H1 (cell line): ENCODE data around the gene MMP17. TPM values are rescaled to one million over a fixed set of nuclear protein-coding genes. Genes with fewer than 3 reads are reported as not detected.

ENCODE experiments used
- CTCF ChIA-PET: fragments of 300-600 bp; sonication (Branson Sonifier 250); formaldehyde crosslinking; loops from one replicate; lab custom pipeline; 2021; ENCODE audit not compliant: partially characterized antibody; lab: Charles Lee
- POLR2A ChIA-PET: fragments of 300-600 bp; sonication (Branson Sonifier 250); formaldehyde crosslinking; loops from one replicate; lab custom pipeline; 2021; ENCODE audit warnings: inconsistent platforms; ENCODE audit not compliant: partially characterized antibody; lab: Charles Lee
- DNase-seq, 2 experiments: peaks; one replicate each; pipeline versions ENCODE4 v3.0.0 to v3.0.0-alpha.2; 2010 to 2022; ENCODE audit warnings: low spot score in 2 of 2, low read depth in 1 of 2, mixed read lengths in 1 of 2
- FAIRE-seq: peaks from 2 replicates; lab custom pipeline; 2011; peaks lifted over from hg19 to GRCh38; lab: Jason Lieb, UNC
- H2AFZ ChIP-seq: 2 replicates; pipeline ENCODE4 v1.8.1; 2012; ENCODE audit warnings: low read length, inconsistent platforms
- H2AK5ac ChIP-seq: 2 replicates; pipeline ENCODE4 v1.6.1; 2013; ENCODE audit warnings: low read depth, low read length
- H2BK120ac ChIP-seq: replicated peaks from 2 replicates; pipeline ENCODE3; 2013; ENCODE audit warnings: low read depth, low read length, inconsistent platforms
- H2BK12ac ChIP-seq: 2 replicates; pipeline ENCODE4 v1.6.1; 2013; ENCODE audit warnings: low read depth, low read length
- H2BK15ac ChIP-seq: 2 replicates; pipeline ENCODE4 v1.6.1; 2013; ENCODE audit warnings: low read length
- H2BK20ac ChIP-seq: 2 replicates; pipeline ENCODE4 v1.6.1; 2013; ENCODE audit warnings: low read length
- H2BK5ac ChIP-seq: 2 replicates; pipeline ENCODE4 v1.6.1; 2013; ENCODE audit warnings: low read depth, low read length
- H3K14ac ChIP-seq: 2 replicates; pipeline ENCODE4 v1.6.1; 2013; ENCODE audit warnings: inconsistent platforms; ENCODE audit not compliant: insufficient read length
- H3K18ac ChIP-seq: 2 replicates; pipeline ENCODE4 v1.6.1; 2013; ENCODE audit warnings: low read length; ENCODE audit errors: extremely low read depth
- H3K23ac ChIP-seq: 2 replicates; pipeline ENCODE4 v1.6.1; 2013; ENCODE audit warnings: inconsistent platforms; ENCODE audit not compliant: insufficient read length
- H3K23me2 ChIP-seq: 2 replicates; pipeline ENCODE4 v1.6.1; 2013; ENCODE audit warnings: low read depth, low read length
- H3K27ac ChIP-seq: 2 replicates; pipeline ENCODE4 v1.6.1; 2011; ENCODE audit warnings: low read depth, low read length, inconsistent platforms
- H3K27me3 ChIP-seq, 4 experiments: replicated peaks in 1 of 4; 1 replicate in 1 of 4; 2 replicates in 3 of 4; pipeline versions ENCODE4 v1.6.1 to v1.8.1; 2011 to 2013; ENCODE audit warnings: low read length in 3 of 4, mild to moderate bottlenecking in 3 of 4, inconsistent platforms in 2 of 4, mixed read lengths in 2 of 4, moderate library complexity in 1 of 4; ENCODE audit not compliant: control insufficient read depth in 3 of 4, insufficient read depth in 3 of 4; ENCODE audit errors: extremely low read depth in 1 of 4
- H3K36me3 ChIP-seq, 4 experiments: 2 replicates each; pipeline versions ENCODE4 v1.6.1 to v1.8.1; 2011 to 2013; ENCODE audit warnings: mild to moderate bottlenecking in 4 of 4, low read length in 3 of 4, moderate library complexity in 2 of 4, control low read depth in 1 of 4, inconsistent platforms in 1 of 4; ENCODE audit not compliant: insufficient read depth in 4 of 4, control insufficient read depth in 2 of 4
- H3K4ac ChIP-seq: replicated peaks from 2 replicates; pipeline ENCODE3; 2013; ENCODE audit warnings: low read length, low read depth, mixed read lengths, inconsistent platforms; ENCODE audit not compliant: insufficient read length
- H3K4me1 ChIP-seq, 4 experiments: replicated peaks in 1 of 4; 1 replicate in 1 of 4; 2 replicates in 3 of 4; pipeline versions ENCODE4 v1.6.1 to v1.8.1; 2011 to 2013; ENCODE audit warnings: low read length in 3 of 4, inconsistent platforms in 2 of 4, mixed read lengths in 1 of 4; ENCODE audit not compliant: insufficient read depth in 4 of 4, control insufficient read depth in 3 of 4
- H3K4me2 ChIP-seq, 2 experiments: 2 replicates each; pipeline versions ENCODE4 v1.6.1 to v1.8.1; 2011 to 2013; ENCODE audit warnings: low read depth in 2 of 2, low read length in 2 of 2, control low read depth in 1 of 2, inconsistent platforms in 1 of 2, mild to moderate bottlenecking in 1 of 2; ENCODE audit not compliant: insufficient read depth in 1 of 2
- H3K4me3 ChIP-seq, 4 experiments: fragments of 200-600, 300-600 bp in 1 of 4; sonication (generic), shearing (Covaris generic), sonication (Bioruptor Twin) in 1 of 4; 2 replicates each; pipeline versions ENCODE4 v1.5.1 to v1.8.1; 2011 to 2016; ENCODE audit warnings: low read length in 4 of 4, low read depth in 3 of 4, control low read depth in 2 of 4, inconsistent platforms in 2 of 4, mild to moderate bottlenecking in 2 of 4, mixed read lengths in 1 of 4, moderate library complexity in 1 of 4; ENCODE audit not compliant: insufficient read depth in 2 of 4; ENCODE audit errors: extremely low read depth in 1 of 4
- H3K56ac ChIP-seq: replicated peaks from 2 replicates; pipeline ENCODE3; 2013; ENCODE audit warnings: low read depth, mild to moderate bottlenecking, mixed read lengths, low read length, inconsistent platforms; ENCODE audit not compliant: insufficient read length
- H3K79me1 ChIP-seq: 2 replicates; pipeline ENCODE4 v1.6.1; 2013; ENCODE audit warnings: low read depth, low read length, control low read depth
- H3K79me2 ChIP-seq, 2 experiments: 2 replicates each; pipeline versions ENCODE4 v1.6.1 to v1.8.1; 2012 to 2013; ENCODE audit warnings: low read length in 2 of 2, mild to moderate bottlenecking in 2 of 2, inconsistent platforms in 1 of 2; ENCODE audit not compliant: insufficient read depth in 2 of 2, control insufficient read depth in 1 of 2
- H3K9ac ChIP-seq, 4 experiments: replicated peaks in 1 of 4; 1 replicate in 1 of 4; 2 replicates in 3 of 4; pipeline versions ENCODE4 v1.6.1 to v1.8.1; 2011 to 2013; ENCODE audit warnings: low read depth in 3 of 4, low read length in 3 of 4, control low read depth in 2 of 4, mild to moderate bottlenecking in 2 of 4, moderate library complexity in 2 of 4, inconsistent platforms in 1 of 4; ENCODE audit errors: extremely low read depth in 1 of 4
- H3K9me3 ChIP-seq, 2 experiments: 2 replicates each; pipeline versions ENCODE4 v1.6.1 to v1.8.1; 2012 to 2013; ENCODE audit warnings: mild to moderate bottlenecking in 2 of 2, moderate library complexity in 2 of 2, control low read depth in 1 of 2, inconsistent platforms in 1 of 2, low read depth in 1 of 2, low read length in 1 of 2, mixed read lengths in 1 of 2; ENCODE audit not compliant: insufficient read depth in 2 of 2
- H4K20me1 ChIP-seq, 2 experiments: replicated peaks in 1 of 2; 2 replicates each; pipeline versions ENCODE3 to v1.8.1; 2011 to 2013; ENCODE audit warnings: inconsistent platforms in 2 of 2, low read length in 2 of 2, mild to moderate bottlenecking in 1 of 2; ENCODE audit not compliant: insufficient read depth in 2 of 2, control insufficient read depth in 1 of 2
- H4K5ac ChIP-seq: 2 replicates; pipeline ENCODE4 v1.6.1; 2013; ENCODE audit warnings: low read length, low read depth, mixed read lengths, inconsistent platforms; ENCODE audit not compliant: insufficient read length
- H4K8ac ChIP-seq: 2 replicates; pipeline ENCODE4 v1.8.0; 2013; ENCODE audit warnings: mild to moderate bottlenecking, moderate library complexity, low read length, inconsistent platforms; ENCODE audit not compliant: insufficient read depth; ENCODE audit errors: extremely low read depth
- H4K91ac ChIP-seq: replicated peaks from 2 replicates; pipeline ENCODE3; 2013; ENCODE audit warnings: low read length, mixed read lengths, inconsistent platforms; ENCODE audit not compliant: insufficient read length
- CBX5 ChIP-seq: fragments of 300-800, 300-1000 bp; sonication (generic); IDR thresholded peaks from 2 replicates; pipeline ENCODE4 v1.7.1; 2016; ENCODE audit warnings: antibody characterized with exemption, low read length, low read depth
- EGR1 ChIP-seq: IDR thresholded peaks from 2 replicates; pipeline ENCODE4 v1.6.1; 2011; ENCODE audit warnings: low read depth, low read length, borderline replicate concordance
- WGBS, 2 experiments: shearing (Covaris generic) in 1 of 2; methylation state at CpG; one replicate each; pipeline versions ENCODE4 v1.1.6 to v1.1.7; 2013 to 2015; ENCODE audit warnings: low lambda C conversion rate in 2 of 2, mixed read lengths in 2 of 2, inconsistent platforms in 1 of 2, low coverage in 1 of 2, missing lambda C conversion rate in 1 of 2; ENCODE audit not compliant: insufficient replicate concordance in 2 of 2, insufficient coverage in 1 of 2, insufficient read length in 1 of 2; ENCODE audit errors: extremely low coverage in 1 of 2, missing lambda C conversion rate in 1 of 2; 5-methylcytosine and 5-hydroxymethylcytosine counted together
- polyA plus RNA-seq, 7 experiments: library from polyadenylated mRNA; depleted of rRNA in 3 of 7; stranded (reverse) in 5 of 7; unstranded in 2 of 7; fragments of >200 nt in 5 of 7; fragments of 200-250 nt in 2 of 7; gene quantifications; 1 replicate in 5 of 7; 2 replicates in 1 of 7; 4 replicates in 1 of 7; pipeline versions ENCODE4 v1.2.1 to v1.2.3, GENCODE V29; 2011 to 2013; ENCODE audit warnings: missing spikeins in 2 of 7, mixed read lengths in 2 of 7
- total RNA-seq: library from RNA; stranded (reverse); fragmentation: NEBNext Ultra II Directional; extraction: Animal tissue kit (Norgen Biotek cat#: 25700); gene quantifications from 2 replicates; pipeline ENCODE4 v1.2.1, GENCODE V29; 2021

Gene MMP17
- total and polyA plus RNA-seq, 2 of the 8 experiments (the other 6 are each of a cell fraction or from before 2014, with no cell fraction given): 41.3 to 53.8 TPM

GRCh38 chr12:131895640-131896079 is 67.5 kb downstream of the MMP17 start:
- no peak for FAIRE-seq
- H3K4me3 ChIP-seq: peak overlapping the region; percentile 59 to 75 (median 66)
- peaks cover 0 to 33% of the 10 kb centered on the region in 2 experiments; a peak in 1 of 4 replicates for H3K79me2 ChIP-seq

More at GRCh38 chr12:131895640-131896079, 67.5 kb downstream of the MMP17 start:
- Histone ChIP-seq H2AFZ (no peak overlapping the region), H3K23ac (no peak overlapping the region), H3K18ac (no peak overlapping the region), H2BK20ac (no peak overlapping the region), H4K8ac (peak overlapping the region; percentile 4; the same call in 1 of the 2 replicates), H3K27me3 (no peaks in the 10 kb centered on the region), H3K36me3 (peaks cover 0 to 7% (median 3%) of the 10 kb centered on the region in 4 experiments; a peak in 3 of 8 replicates), H2BK5ac (no peak overlapping the region), H3K4me2 (peak overlapping the region; percentile 85 to 99), H4K91ac (no peak overlapping the region), H3K27ac (no peak overlapping the region), H2AK5ac (no peak overlapping the region), H4K20me1 (peaks cover 16 to 20% of the 10 kb centered on the region in 2 experiments), H4K5ac (no peak overlapping the region), H3K4me1 (peaks cover 0 to 16% (median 14%) of the 10 kb centered on the region in 4 experiments; a peak in 5 of 7 replicates), H3K9ac (peak overlapping the region in 3 of 4 experiments; percentile 25 to 51 (median 39); a peak in 5 of 7 replicates), H3K9me3 (no peaks in the 10 kb centered on the region)
- 17% methylated on average over 10 of the region's 12 CpGs; no CpG with 5 or more reads in 1 of the 2 experiments for WGBS, 2 experiments
- no peak for DNase-seq
- TF ChIP-seq CBX5 (no peak), EGR1 (peak; percentile 22; the same call in 1 of the 2 replicates)
- TF ChIP-seq, all 59 proteins: peak for 1
- ChIA-PET CTCF (no interaction called here), POLR2A (interaction anchor here (0.9 to 2.6 kb wide), 4 partner anchors 12 to 34 kb away, joined by 3 to 9 read pairs (median 3); partner anchors contain the start of gene PUS1)
- no peak overlapping the region for H2BK120ac ChIP-seq
- peaks cover 5% of the 10 kb centered on the region for H3K79me1 ChIP-seq
- peaks cover 9% of the 10 kb centered on the region; the same call in 1 of the 2 replicates for H3K23me2 ChIP-seq
- H2BK12ac ChIP-seq: no peak overlapping the region; the same call in 1 of the 2 replicates
- no peak overlapping the region for H3K14ac ChIP-seq
- no peak overlapping the region for H3K56ac ChIP-seq
- no peak overlapping the region for H3K4ac ChIP-seq
- no peak overlapping the region for H2BK15ac ChIP-seq
